Left ventricle myocardium inferior (tissue), 1 donor: Measurements from ENCODE around the gene C19orf18. TPM values are rescaled to one million over a fixed set of nuclear protein-coding genes. Genes with fewer than 3 reads are reported as not detected.
"Not testable (repeated sequence)": the region's sequence is repeated elsewhere in the genome, so short reads cannot be mapped to it uniquely, and the experiment has no call there.

Source experiments
- DNase-seq: peaks from one replicate; pipeline ENCODE4 v3.0.0-alpha.2; 2020
- H3K27ac ChIP-seq: fragments of 200-600 bp; replicated peaks from 2 replicates; pipeline ENCODE4 v1.8.0; 2021
- H3K27me3 ChIP-seq: fragments of 200-600 bp; 2 replicates; pipeline ENCODE4 v1.8.0; 2021; ENCODE audit warnings: low read depth
- H3K36me3 ChIP-seq: fragments of 200-600 bp; 2 replicates; pipeline ENCODE4 v1.8.0; 2021
- H3K4me1 ChIP-seq: fragments of 200-600 bp; 2 replicates; pipeline ENCODE4 v1.8.0; 2021
- H3K4me3 ChIP-seq: fragments of 200-600 bp; 2 replicates; pipeline ENCODE4 v1.8.0; 2021; ENCODE audit warnings: mild to moderate bottlenecking, moderate library complexity
- H3K9me3 ChIP-seq: fragments of 200-600 bp; replicated peaks from 2 replicates; pipeline ENCODE4 v1.8.0; 2021
- intact Hi-C: fragments of 100-400 bp; cut with micrococcal nuclease; formaldehyde crosslinking; loops from one replicate; pipeline ENCODE4 v1.11.0; 2022
- total RNA-seq: library from RNA; stranded (reverse); fragmentation: NEBNext Ultra II Directional; extraction: Animal tissue kit (Norgen Biotek cat#: 25700); gene quantifications from one replicate; pipeline ENCODE4 v1.2.1, GENCODE V29; 2021
- TF ChIP-seq, protein P1 (sequence below): fragments of 200-600 bp; IDR thresholded peaks from 2 replicates; pipeline ENCODE4 v1.8.0; 2021; ENCODE audit warnings: antibody characterized with exemption, mild to moderate bottlenecking, borderline replicate concordance
- donor health status: DM: no; HTN: yes; CAD: no; lungs with severe emphysema.

C19orf18 gene
- total RNA-seq, 1 donor from 2014 or later, result 2.1 TPM

DNA sequence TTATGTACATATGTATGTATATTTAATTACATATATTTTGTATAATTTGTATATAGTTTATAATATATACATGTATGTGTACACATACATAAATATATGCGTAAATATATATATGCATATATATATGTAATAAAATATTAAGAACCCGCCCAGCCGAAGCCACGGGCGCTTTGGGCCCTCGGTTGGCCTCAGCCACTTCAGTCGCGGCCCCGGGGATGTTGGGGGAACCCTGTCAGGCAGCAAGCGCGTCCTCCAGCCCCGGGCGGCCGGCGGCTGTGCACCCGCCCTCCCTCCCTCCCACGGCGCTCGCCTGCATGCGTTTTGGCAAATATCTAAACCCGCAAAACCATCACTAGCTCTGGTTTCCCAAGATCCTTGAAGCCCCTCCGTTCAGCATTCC is 36.2 kb upstream of the C19orf18 start:
- Histone ChIP-seq H3K4me3 (peak overlapping the region; percentile 65), H3K27me3 (no peaks in the 10 kb centered on the region), H3K4me1 (peaks cover 14% of the 10 kb centered on the region), H3K9me3 (peaks cover 80% of the 10 kb centered on the region), H3K36me3 (peaks cover 26% of the 10 kb centered on the region), H3K27ac (no peak overlapping the region)
- TF ChIP-seq, protein P1, sequence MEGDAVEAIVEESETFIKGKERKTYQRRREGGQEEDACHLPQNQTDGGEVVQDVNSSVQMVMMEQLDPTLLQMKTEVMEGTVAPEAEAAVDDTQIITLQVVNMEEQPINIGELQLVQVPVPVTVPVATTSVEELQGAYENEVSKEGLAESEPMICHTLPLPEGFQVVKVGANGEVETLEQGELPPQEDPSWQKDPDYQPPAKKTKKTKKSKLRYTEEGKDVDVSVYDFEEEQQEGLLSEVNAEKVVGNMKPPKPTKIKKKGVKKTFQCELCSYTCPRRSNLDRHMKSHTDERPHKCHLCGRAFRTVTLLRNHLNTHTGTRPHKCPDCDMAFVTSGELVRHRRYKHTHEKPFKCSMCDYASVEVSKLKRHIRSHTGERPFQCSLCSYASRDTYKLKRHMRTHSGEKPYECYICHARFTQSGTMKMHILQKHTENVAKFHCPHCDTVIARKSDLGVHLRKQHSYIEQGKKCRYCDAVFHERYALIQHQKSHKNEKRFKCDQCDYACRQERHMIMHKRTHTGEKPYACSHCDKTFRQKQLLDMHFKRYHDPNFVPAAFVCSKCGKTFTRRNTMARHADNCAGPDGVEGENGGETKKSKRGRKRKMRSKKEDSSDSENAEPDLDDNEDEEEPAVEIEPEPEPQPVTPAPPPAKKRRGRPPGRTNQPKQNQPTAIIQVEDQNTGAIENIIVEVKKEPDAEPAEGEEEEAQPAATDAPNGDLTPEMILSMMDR, result no peak
- DNase-seq, result no peak
- intact Hi-C loops, result no loop called here

DNA sequence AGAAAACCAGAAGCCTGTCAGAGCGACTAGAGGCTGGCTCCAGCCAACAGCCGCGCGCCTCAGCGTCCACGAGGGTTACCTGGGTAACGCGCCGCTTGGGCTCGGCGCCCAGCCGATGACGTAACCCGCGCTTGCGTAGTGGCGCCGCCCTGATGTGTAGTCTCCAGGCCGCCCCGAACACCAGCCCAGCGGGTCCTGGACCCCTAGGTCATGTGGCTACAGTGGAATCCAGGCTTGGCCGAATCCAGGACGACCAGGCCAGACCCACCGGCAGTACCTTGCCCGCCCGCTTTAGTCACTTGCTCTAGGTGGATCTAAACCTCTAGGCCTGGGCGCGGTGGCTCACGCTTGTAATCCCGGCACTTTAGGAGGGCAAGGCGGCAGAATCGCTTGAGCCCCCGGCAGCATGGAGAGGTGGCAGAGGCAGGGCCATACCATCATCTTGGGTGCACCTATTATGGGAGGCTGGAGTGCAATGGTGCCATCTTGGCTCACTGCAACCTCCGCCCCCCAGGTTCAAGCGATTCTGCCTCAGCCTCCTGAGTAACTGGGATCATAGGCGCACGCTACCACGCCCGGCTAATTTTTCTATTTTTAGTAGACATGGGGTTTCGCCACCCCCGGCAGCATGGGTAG is 35.5 kb upstream of the C19orf18 start:
- peaks cover 33% of the 10 kb centered on the region for H3K36me3 ChIP-seq
- intact Hi-C loops, result no loop called here

DNA sequence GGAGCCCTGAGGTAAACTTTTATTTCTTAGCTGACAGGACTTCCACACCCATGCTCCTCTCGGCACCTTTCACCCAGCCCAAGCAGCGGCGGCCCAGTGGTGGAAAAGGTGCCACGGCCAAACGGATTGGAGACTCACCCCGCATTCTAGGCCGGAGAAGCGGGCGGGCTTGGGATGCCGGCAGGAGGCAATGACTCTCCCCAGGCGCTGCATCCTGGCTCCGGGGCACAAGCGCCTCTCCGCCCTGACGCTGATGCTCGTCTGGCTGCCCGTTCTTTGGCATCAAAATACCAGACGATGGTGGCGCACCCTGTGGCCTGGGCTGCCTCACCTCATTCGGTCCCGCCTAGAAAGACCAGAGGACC is 34.9 kb upstream of the C19orf18 start:
- peaks cover 91% of the 10 kb centered on the region for H3K9me3 ChIP-seq
- TF ChIP-seq, protein P1, result no peak
- H3K27ac ChIP-seq, result peak overlapping the region; percentile 84

More for the DNA sequence above, 35.5 kb upstream of the C19orf18 start:
- Histone ChIP-seq H3K4me1 (peaks cover 18% of the 10 kb centered on the region), H3K27me3 (no peaks in the 10 kb centered on the region), H3K27ac (peak overlapping the region; percentile 84), H3K9me3 (peaks cover 86% of the 10 kb centered on the region), H3K4me3 (peak overlapping the region; percentile 65)
- DNase-seq, result peak; percentile 85
- TF ChIP-seq, protein P1, result no peak

DNA sequence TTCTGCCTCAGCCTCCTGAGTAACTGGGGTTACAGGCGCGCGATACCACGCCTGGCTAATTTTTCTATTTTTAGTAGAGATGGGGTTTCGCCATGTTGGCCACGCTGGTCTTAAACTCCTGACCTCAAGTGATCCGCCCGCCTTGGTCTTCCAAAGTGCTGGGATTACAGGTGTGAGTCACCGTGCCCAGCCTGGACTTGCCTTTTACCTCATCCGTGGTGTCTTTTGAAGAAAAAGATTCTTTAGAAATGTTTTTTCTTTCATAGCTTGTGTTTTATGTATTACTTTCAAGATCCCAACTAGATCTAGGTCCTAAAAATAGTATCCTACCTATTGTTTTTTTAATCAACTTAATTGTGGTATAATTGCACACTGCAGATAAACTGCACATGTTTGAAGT is 34.5 kb upstream of the C19orf18 start:
- DNase-seq, H3K27ac ChIP-seq, intact Hi-C loops, H3K27me3 ChIP-seq: not testable (repeated sequence)
- Histone ChIP-seq H3K9me3 (peaks cover 95% of the 10 kb centered on the region), H3K4me1 (peaks cover 27% of the 10 kb centered on the region), H3K36me3 (peaks cover 42% of the 10 kb centered on the region), H3K4me3 (peak overlapping the region; percentile 65)

More for the DNA sequence above, 34.9 kb upstream of the C19orf18 start:
- H3K27me3 ChIP-seq, result no peaks in the 10 kb centered on the region
- peaks cover 38% of the 10 kb centered on the region for H3K36me3 ChIP-seq
- H3K4me3 ChIP-seq, result peak overlapping the region; percentile 65
- intact Hi-C loops, result no loop called here
- DNase-seq, result no peak
- peaks cover 23% of the 10 kb centered on the region for H3K4me1 ChIP-seq

DNA sequence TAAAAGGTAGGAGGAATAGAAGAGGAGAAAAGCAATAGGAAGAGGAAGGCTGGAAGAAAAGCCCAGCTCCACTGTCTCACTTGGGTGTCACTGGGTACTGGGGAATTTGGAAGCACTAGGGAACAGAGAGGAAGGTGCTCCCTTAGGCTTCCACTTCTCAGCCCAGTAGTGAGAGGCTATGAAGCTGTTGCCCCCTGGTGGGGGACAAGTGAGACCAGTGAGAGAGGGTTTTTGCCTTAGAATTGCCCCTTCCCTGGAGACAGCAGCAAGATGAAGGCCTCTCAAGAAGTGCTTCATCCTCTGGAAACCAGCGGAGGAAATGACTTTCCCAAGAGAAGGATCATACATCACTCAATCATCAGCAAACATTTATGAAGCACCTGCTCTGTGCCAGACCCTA is 33.0 kb upstream of the C19orf18 start:
- no peak for DNase-seq
- H3K4me3 ChIP-seq, result no peak overlapping the region
- TF ChIP-seq, protein P1, result peak; percentile 29
- intact Hi-C loops, result no loop called here
- H3K27me3 ChIP-seq, result no peaks in the 10 kb centered on the region
- no peak overlapping the region for H3K27ac ChIP-seq
- H3K4me1 ChIP-seq, result peaks cover 43% of the 10 kb centered on the region
- peaks cover 90% of the 10 kb centered on the region for H3K9me3 ChIP-seq
- peaks cover 45% of the 10 kb centered on the region for H3K36me3 ChIP-seq

DNA sequence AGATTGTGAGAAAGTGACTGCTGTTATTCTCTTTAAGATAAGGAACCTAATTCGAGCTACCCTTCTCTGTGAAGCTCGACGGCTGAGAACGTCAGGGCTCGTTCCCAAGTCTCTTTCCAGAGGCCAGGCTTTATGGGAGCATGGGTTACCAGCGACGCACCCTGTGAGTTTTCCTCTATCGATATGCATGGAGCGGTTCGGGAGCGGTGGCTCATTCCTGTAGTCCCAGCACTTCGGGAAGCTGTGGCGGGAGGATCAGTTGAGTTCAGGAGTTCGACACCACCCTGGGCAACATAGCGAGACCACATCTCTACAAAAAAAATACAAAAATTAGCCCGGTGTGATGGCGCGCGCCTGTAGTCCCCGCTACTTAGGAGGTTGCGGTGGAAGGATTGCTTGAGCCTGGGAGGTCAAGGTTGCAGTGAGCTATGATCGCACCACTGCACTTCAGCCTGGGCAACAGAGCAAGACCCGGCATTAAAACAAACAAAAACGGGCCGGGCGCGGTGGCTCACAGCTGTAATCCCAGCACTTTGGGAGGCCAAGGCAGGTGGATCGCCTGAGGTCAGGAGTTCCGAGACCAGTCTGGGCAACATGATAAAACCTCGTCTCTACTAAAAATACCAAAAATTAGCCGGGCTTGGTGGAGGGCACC is 29.0 kb upstream of the C19orf18 start:
- intact Hi-C loops, result no loop called here
- peak overlapping the region; percentile 96 for H3K27ac ChIP-seq
- H3K9me3 ChIP-seq, result peaks cover 69% of the 10 kb centered on the region

More for the DNA sequence above, 29.0 kb upstream of the C19orf18 start:
- H3K36me3 ChIP-seq, result peaks cover 75% of the 10 kb centered on the region
- no peak for DNase-seq
- TF ChIP-seq, protein P1, result no peak
- no peaks in the 10 kb centered on the region for H3K27me3 ChIP-seq
- peak overlapping the region; percentile 93 for H3K4me3 ChIP-seq
- peaks cover 48% of the 10 kb centered on the region for H3K4me1 ChIP-seq
